VCaP (cell line): ENCODE data around the gene ARHGEF12.

ENCODE experiments used
- H3K27ac ChIP-seq: fragments of 450-650 bp; 2 replicates; pipeline ENCODE4 v1.5.1; 2017
- TF ChIP-seq, protein P1 (sequence below): fragments of 450-650 bp; conservative IDR thresholded peaks from 2 replicates; pipeline ENCODE4 v1.5.1; 2017; ENCODE audit warnings: mild to moderate bottlenecking, moderate library complexity

Gene ARHGEF12

DNA sequence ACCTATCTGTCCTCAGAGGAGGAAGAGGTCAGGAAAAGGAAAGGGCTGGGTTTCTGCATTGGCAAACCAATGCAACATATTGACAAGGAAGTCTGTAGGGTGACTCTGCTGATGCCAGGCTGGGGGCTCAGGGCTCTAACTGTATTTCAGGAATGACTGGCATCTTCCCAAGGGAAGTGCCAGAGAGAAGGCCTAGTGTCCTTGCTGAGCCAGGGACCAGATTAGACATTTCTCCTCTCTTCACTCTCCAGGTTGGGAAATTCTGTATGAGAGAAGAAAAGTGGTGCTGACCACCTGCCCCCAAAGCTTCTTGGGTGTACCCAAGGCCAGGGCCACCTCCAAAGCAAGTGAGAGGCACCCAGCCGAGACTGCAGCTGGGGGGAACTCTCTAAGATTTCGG lies 202.5 kb downstream of the ARHGEF12 start:
- no peak overlapping the region for H3K27ac ChIP-seq
- TF ChIP-seq, protein P1, sequence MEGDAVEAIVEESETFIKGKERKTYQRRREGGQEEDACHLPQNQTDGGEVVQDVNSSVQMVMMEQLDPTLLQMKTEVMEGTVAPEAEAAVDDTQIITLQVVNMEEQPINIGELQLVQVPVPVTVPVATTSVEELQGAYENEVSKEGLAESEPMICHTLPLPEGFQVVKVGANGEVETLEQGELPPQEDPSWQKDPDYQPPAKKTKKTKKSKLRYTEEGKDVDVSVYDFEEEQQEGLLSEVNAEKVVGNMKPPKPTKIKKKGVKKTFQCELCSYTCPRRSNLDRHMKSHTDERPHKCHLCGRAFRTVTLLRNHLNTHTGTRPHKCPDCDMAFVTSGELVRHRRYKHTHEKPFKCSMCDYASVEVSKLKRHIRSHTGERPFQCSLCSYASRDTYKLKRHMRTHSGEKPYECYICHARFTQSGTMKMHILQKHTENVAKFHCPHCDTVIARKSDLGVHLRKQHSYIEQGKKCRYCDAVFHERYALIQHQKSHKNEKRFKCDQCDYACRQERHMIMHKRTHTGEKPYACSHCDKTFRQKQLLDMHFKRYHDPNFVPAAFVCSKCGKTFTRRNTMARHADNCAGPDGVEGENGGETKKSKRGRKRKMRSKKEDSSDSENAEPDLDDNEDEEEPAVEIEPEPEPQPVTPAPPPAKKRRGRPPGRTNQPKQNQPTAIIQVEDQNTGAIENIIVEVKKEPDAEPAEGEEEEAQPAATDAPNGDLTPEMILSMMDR = no peak
